NT2/D1 (cell line): Measurements from ENCODE around the gene CRADD.

Experiments
- DNase-seq: peaks from one replicate; pipeline ENCODE4 v3.0.0-alpha.2; 2011; ENCODE audit warnings: low read depth, low spot score
- H3K27me3 ChIP-seq: 2 replicates; pipeline ENCODE4 v1.6.0; 2011; ENCODE audit warnings: mild to moderate bottlenecking; ENCODE audit not compliant: insufficient read length, insufficient read depth
- H3K36me3 ChIP-seq: 2 replicates; pipeline ENCODE4 v1.6.1; 2011; ENCODE audit warnings: mild to moderate bottlenecking, low read length, mixed read lengths; ENCODE audit not compliant: insufficient read depth, insufficient read length
- H3K4me1 ChIP-seq: 2 replicates; pipeline ENCODE4 v1.5.1; 2011; ENCODE audit not compliant: insufficient read depth, insufficient read length
- H3K4me3 ChIP-seq: 2 replicates; pipeline ENCODE4 v1.5.1; 2011; ENCODE audit warnings: low read depth; ENCODE audit not compliant: insufficient read length
- H3K9ac ChIP-seq: 2 replicates; pipeline ENCODE4 v1.6.0; 2011; ENCODE audit warnings: low read depth; ENCODE audit not compliant: insufficient read length
- H3K9me3 ChIP-seq: 2 replicates; pipeline ENCODE4 v1.5.1; 2011; ENCODE audit warnings: mild to moderate bottlenecking, low read length; ENCODE audit not compliant: insufficient read depth
- SUZ12 ChIP-seq: IDR thresholded peaks from 2 replicates; pipeline ENCODE4 v1.6.1; 2011; ENCODE audit not compliant: insufficient read length, insufficient read depth; ENCODE audit errors: extremely low read depth
- YY1 ChIP-seq: IDR thresholded peaks from 2 replicates; pipeline ENCODE4 v1.6.1; 2011; ENCODE audit not compliant: insufficient read length, insufficient read depth
- ZNF274 ChIP-seq: IDR thresholded peaks from 2 replicates; pipeline ENCODE4 v1.6.1; 2011; ENCODE audit warnings: mild to moderate bottlenecking, low read depth, low read length

Gene CRADD

GRCh38 chr12:93853698-93854478 is 176.7 kb downstream of the CRADD start:
- TF ChIP-seq SUZ12: no peak
- TF ChIP-seq YY1: no peak
- TF ChIP-seq ZNF274: no peak
- H3K9me3 ChIP-seq: no peaks in the 10 kb centered on the region
- H3K9ac ChIP-seq: no peak overlapping the region
- H3K36me3 ChIP-seq: no peaks in the 10 kb centered on the region
- no peak for DNase-seq
- H3K4me3 ChIP-seq: no peak overlapping the region
- no peaks in the 10 kb centered on the region for H3K27me3 ChIP-seq
- H3K4me1 ChIP-seq: no peaks in the 10 kb centered on the region

GRCh38 chr12:93855261-93855660 is 178.1 kb downstream of the CRADD start:
- H3K4me1 ChIP-seq: no peaks in the 10 kb centered on the region
- no peaks in the 10 kb centered on the region for H3K36me3 ChIP-seq
- no peak for DNase-seq

GRCh38 chr12:93856611-93857010 is 179.4 kb downstream of the CRADD start:
- Histone ChIP-seq H3K36me3 (no peaks in the 10 kb centered on the region), H3K4me3 (no peak overlapping the region), H3K9me3 (no peaks in the 10 kb centered on the region), H3K9ac (no peak overlapping the region), H3K27me3 (no peaks in the 10 kb centered on the region), H3K4me1 (no peaks in the 10 kb centered on the region)
- TF ChIP-seq ZNF274 (no peak), YY1 (no peak), SUZ12 (no peak)
- DNase-seq: no peak

More at GRCh38 chr12:93855261-93855660, 178.1 kb downstream of the CRADD start:
- no peak overlapping the region for H3K4me3 ChIP-seq
- TF ChIP-seq ZNF274 (no peak), SUZ12 (no peak), YY1 (no peak)
- H3K9me3 ChIP-seq: no peaks in the 10 kb centered on the region
- H3K9ac ChIP-seq: no peak overlapping the region
- H3K27me3 ChIP-seq: no peaks in the 10 kb centered on the region

- no peaks in the 10 kb centered on the region for H3K4me1 ChIP-seq
- TF ChIP-seq SUZ12: no peak
- TF ChIP-seq ZNF274: no peak
- no peak for TF ChIP-seq YY1
- H3K9ac ChIP-seq: no peak overlapping the region
- no peaks in the 10 kb centered on the region for H3K36me3 ChIP-seq
- no peaks in the 10 kb centered on the region for H3K27me3 ChIP-seq
- no peaks in the 10 kb centered on the region for H3K9me3 ChIP-seq
- no peak overlapping the region for H3K4me3 ChIP-seq
- no peak for DNase-seq
These were observed 180.2 kb downstream of the CRADD start for GRCh38 chr12:93857279-93857938.

- Histone ChIP-seq H3K4me1 (no peaks in the 10 kb centered on the region), H3K9me3 (no peaks in the 10 kb centered on the region), H3K27me3 (no peaks in the 10 kb centered on the region), H3K9ac (no peak overlapping the region), H3K4me3 (no peak overlapping the region), H3K36me3 (no peaks in the 10 kb centered on the region)
- DNase-seq: no peak
- TF ChIP-seq YY1: no peak
- no peak for TF ChIP-seq SUZ12
- no peak for TF ChIP-seq ZNF274
These were observed 180.8 kb downstream of the CRADD start for GRCh38 chr12:93857991-93858447.

- Histone ChIP-seq H3K9ac (no peak overlapping the region), H3K9me3 (peaks cover 20% of the 10 kb centered on the region), H3K4me1 (no peaks in the 10 kb centered on the region), H3K27me3 (no peaks in the 10 kb centered on the region), H3K4me3 (no peak overlapping the region), H3K36me3 (no peaks in the 10 kb centered on the region)
- TF ChIP-seq SUZ12 (no peak), YY1 (no peak), ZNF274 (no peak)
- DNase-seq: no peak
These were observed 183.6 kb downstream of the CRADD start for GRCh38 chr12:93860668-93861373.

- H3K9me3 ChIP-seq: peaks cover 32% of the 10 kb centered on the region
- TF ChIP-seq SUZ12: no peak
- TF ChIP-seq ZNF274: no peak
- TF ChIP-seq YY1: no peak
- no peaks in the 10 kb centered on the region for H3K27me3 ChIP-seq
- H3K9ac ChIP-seq: no peak overlapping the region
- H3K4me3 ChIP-seq: no peak overlapping the region
- H3K36me3 ChIP-seq: no peaks in the 10 kb centered on the region
- no peaks in the 10 kb centered on the region for H3K4me1 ChIP-seq
- no peak for DNase-seq
These were observed 185.2 kb downstream of the CRADD start for GRCh38 chr12:93862424-93862823.
